Central memory CD8-positive, alpha-beta T cell (primary cell): Measurements from ENCODE around the gene SLC25A30.
"Not testable (repeated sequence)": the region's sequence is repeated elsewhere in the genome, so short reads cannot be mapped to it uniquely, and the experiment has no call there.

ENCODE experiments used
- ATAC-seq: fragments of 150-1000 bp; cut with Tn5 transposase; replicated peaks from 2 replicates; pipeline ENCODE4 v1.10.0; 2022; ENCODE audit warnings: mild to moderate bottlenecking, moderate FRiP score, moderate number of reproducible peaks; ENCODE audit not compliant: poor library complexity, severe bottlenecking; ENCODE audit errors: extremely low read depth
- DNase-seq, 2 donors: peaks; one replicate each; pipeline ENCODE4 v3.0.0; 2021; ENCODE audit warnings: low spot score in 2 of 2
- H3K27ac Mint-ChIP-seq: one replicate; pipeline ENCODE4 v1.8.0; 2022; ENCODE audit warnings: low read depth, mild to moderate bottlenecking, moderate library complexity, mixed read lengths
- H3K27me3 Mint-ChIP-seq: one replicate; pipeline ENCODE4 v1.8.0; 2022; ENCODE audit warnings: mixed read lengths
- H3K36me3 Mint-ChIP-seq: one replicate; pipeline ENCODE4 v1.8.0; 2022; ENCODE audit warnings: mild to moderate bottlenecking, moderate library complexity, mixed read lengths; ENCODE audit not compliant: insufficient read depth
- H3K4me1 Mint-ChIP-seq: one replicate; pipeline ENCODE4 v1.8.0; 2022; ENCODE audit warnings: mixed read lengths
- H3K4me3 Mint-ChIP-seq: one replicate; pipeline ENCODE4 v1.8.0; 2022; ENCODE audit warnings: mild to moderate bottlenecking, moderate library complexity, mixed read lengths
- H3K9me3 Mint-ChIP-seq: one replicate; pipeline ENCODE4 v1.8.0; 2022; ENCODE audit warnings: mixed read lengths

The SLC25A30 gene

DNA sequence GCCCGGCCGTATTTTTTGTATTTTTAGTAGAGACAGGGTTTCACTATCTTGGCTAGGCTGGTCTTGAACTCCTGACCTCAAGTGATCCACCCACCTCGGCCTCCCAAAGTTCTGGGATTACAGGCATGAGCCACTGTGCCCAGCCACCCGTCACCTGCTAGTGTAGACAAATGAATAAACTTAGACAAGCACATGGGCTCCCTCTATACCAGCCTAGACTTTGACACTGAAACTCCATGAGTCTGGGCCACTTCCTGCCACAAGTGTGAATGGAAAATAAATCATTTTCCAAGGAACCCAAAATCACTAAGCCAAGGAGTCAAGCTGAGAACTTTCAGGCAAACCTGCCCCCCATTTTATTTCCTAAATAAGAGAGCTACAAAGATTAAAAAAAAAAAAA, 50.2 kb downstream of the SLC25A30 start:
- H3K27ac Mint-ChIP-seq = peak overlapping the region; percentile 89
- ATAC-seq (no peak), DNase-seq (no peak)
- no peaks in the 10 kb centered on the region for H3K9me3 Mint-ChIP-seq
- peak overlapping the region; percentile 31 for H3K4me3 Mint-ChIP-seq
- no peaks in the 10 kb centered on the region for H3K27me3 Mint-ChIP-seq
- H3K4me1 Mint-ChIP-seq = peaks cover 37% of the 10 kb centered on the region
- peaks cover 10% of the 10 kb centered on the region for H3K36me3 Mint-ChIP-seq

DNA sequence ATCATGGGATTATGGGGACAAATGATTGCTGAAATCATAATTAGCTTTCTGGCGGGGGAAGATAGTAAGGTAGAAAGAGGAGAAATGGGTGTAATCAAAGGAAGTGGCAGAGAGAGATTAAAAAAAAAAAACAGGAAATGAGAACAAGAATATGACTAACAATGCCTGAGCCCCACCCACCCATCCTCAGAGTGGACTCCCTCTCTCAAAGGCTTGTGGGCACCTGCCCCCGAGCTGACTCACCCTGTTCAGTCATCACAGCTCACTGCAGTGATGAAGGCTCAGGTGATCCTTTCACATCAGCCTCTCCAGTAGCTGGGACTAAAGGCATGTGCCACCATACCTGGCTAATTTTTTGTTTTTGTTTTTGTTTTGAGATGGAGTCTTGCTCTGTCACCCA, 50.8 kb downstream of the SLC25A30 start:
- H3K4me3 Mint-ChIP-seq = peak overlapping the region; percentile 53
- ATAC-seq = peak; percentile 99
- DNase-seq = peak; percentile 58 to 78
- H3K9me3 Mint-ChIP-seq = no peaks in the 10 kb centered on the region
- H3K36me3 Mint-ChIP-seq = peaks cover 10% of the 10 kb centered on the region
- peak overlapping the region; percentile 89 for H3K27ac Mint-ChIP-seq
- H3K4me1 Mint-ChIP-seq = peaks cover 40% of the 10 kb centered on the region
- H3K27me3 Mint-ChIP-seq = no peaks in the 10 kb centered on the region

DNA sequence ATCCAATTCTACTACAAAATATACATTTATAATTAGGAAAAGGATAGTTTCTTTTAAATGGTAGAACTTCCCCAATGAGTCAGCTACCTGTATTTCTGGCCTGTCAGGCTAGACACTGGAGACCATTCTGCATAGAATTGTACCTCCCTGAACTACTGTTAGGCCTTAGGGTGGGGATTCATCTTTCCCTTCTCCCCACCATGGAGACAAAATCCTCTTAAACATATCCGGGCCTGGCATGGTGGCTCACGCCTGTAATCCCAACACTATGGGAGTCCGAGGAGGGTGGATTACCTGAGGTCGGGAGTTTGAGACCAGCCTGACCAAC, 52.7 kb downstream of the SLC25A30 start:
- DNase-seq (no peak), ATAC-seq (no peak)
- no peaks in the 10 kb centered on the region for H3K27me3 Mint-ChIP-seq
- no peak overlapping the region for H3K4me3 Mint-ChIP-seq
- no peak overlapping the region for H3K27ac Mint-ChIP-seq
- peaks cover 43% of the 10 kb centered on the region for H3K4me1 Mint-ChIP-seq
- no peaks in the 10 kb centered on the region for H3K9me3 Mint-ChIP-seq
- peaks cover 11% of the 10 kb centered on the region for H3K36me3 Mint-ChIP-seq

DNA sequence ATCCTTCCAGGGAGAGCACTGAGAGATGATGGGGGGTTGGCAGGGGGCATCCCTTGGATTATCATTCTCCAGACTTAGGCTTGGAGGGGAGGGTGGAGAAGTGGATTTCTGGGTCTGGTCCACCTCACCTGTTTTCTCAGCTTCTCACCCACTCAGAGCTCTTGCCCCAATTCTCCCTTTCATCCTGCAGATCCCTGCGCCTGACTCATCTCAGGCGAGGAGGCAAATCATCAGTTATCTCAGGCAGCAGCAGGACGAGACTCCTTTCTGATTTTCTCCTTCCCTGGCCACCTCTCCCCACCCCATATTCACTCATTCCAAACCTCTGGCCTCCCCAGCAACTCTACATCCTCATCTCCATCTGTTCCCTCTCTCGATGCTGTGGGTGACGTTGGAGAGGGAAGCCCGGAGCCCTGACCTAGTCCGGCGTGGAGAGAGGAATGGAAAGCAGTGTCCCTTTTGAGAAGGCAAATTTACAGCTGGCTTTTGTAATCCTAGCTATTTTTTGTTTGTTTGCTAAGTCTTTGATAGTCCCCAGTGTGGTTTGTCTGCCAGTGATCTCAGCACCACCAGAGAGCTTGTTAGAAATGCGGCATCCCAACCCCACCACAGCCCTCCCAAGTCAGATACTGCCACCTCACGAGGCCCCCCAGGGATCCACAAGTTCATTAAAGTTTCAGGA, 53.2 kb downstream of the SLC25A30 start:
- Mint-ChIP-seq H3K4me1 (peaks cover 43% of the 10 kb centered on the region), H3K4me3 (no peak overlapping the region), H3K27ac (peak overlapping the region; percentile 38), H3K27me3 (no peaks in the 10 kb centered on the region), H3K36me3 (peaks cover 16% of the 10 kb centered on the region), H3K9me3 (no peaks in the 10 kb centered on the region)
- no peak for DNase-seq
- ATAC-seq = no peak

DNA sequence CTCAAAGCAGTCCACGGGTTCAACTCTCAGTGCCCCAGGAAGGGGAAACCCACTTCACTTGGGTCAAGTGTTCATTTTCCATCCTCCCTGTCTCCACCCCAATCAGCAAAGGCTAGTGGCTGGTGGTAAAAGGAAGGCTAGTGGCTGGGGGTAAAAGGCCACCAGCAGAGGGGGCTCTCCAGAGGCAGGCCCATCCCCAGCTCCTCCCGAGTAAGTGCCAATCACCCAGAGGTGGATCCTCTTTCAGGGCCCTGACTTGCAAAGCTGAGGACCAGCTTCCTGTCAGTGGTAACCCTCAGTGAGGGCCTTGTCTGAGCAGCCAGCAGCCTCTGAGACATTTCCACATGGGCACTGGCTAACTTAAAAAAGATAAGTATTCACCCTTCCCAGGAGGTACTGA, 55.2 kb downstream of the SLC25A30 start:
- Mint-ChIP-seq H3K36me3 (peaks cover 19% of the 10 kb centered on the region), H3K4me3 (no peak overlapping the region), H3K27me3 (no peaks in the 10 kb centered on the region), H3K9me3 (no peaks in the 10 kb centered on the region), H3K4me1 (peaks cover 28% of the 10 kb centered on the region), H3K27ac (peak overlapping the region; percentile 75)
- DNase-seq = no peak
- ATAC-seq = no peak

DNA sequence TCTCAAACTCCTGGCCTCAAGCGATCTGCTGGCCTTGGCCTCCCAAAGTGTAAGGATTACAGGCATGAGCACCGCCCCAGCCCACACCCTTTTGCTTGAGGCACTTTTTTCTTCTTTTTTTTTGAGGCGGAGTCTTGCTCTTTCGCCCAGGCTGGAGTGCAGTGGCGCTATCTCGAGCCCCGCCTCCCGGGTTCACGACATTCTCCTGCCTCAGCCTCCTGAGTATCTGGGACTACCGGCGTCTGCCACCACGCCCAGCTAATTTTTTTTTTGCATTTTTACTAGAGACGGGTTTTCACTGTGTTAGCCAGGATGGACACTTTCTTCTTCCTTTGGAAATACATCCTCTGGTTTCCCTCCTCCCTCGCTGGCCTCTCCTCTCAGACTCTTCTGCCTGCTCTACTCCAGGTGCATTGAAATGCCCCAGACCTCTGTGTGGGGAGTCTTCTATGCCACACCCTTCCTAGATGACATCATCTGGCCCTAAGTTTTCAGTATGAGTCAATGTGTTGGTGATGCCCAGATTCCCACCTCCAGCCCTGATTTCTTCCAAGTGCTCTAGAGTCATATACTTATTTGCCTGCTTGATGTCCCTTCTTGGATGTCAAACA, 56.5 kb downstream of the SLC25A30 start:
- Mint-ChIP-seq H3K4me1 (peaks cover 26% of the 10 kb centered on the region), H3K27me3 (no peaks in the 10 kb centered on the region), H3K4me3 (no peak overlapping the region), H3K27ac (peak overlapping the region; percentile 75), H3K9me3 (no peaks in the 10 kb centered on the region), H3K36me3 (peaks cover 17% of the 10 kb centered on the region)
- DNase-seq = no peak
- ATAC-seq = no peak

DNA sequence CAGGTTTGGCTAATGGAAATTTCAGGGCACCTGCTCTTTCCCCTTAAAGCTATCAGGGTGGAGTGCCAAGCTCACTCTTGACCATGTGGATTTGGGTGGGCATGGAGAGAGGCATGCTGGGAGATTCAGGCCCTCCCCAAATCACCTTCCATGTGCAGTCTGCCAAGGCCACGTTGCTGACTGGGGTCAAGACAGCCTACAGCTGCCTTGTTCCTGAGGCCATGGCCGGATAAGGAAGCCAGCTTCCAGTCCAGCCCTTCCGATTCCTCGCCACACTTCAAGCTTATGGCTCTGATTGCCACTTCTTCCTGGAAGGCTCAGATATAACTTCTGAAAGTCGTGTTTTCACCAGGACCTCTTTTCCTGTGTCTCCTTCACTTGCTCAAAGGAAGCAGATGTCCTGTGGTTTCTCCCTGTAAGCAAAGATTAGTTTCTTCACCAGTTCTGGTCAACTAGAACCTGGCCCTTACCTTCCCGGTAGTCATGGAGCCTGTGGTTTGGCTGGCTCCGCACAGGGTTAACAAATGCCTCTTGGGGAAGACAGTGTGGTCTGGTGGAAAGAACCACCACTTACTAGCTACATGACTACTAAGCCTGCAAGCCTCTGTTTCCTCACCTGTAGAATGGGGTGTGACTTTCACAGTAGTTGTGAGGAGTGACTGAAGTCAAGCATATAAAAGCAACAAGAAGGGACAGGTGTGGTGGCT, 61.1 kb downstream of the SLC25A30 start:
- H3K4me3 Mint-ChIP-seq = no peak overlapping the region
- no peaks in the 10 kb centered on the region for H3K9me3 Mint-ChIP-seq
- peaks cover 42% of the 10 kb centered on the region for H3K36me3 Mint-ChIP-seq
- peak overlapping the region; percentile 64 for H3K27ac Mint-ChIP-seq
- H3K27me3 Mint-ChIP-seq = no peaks in the 10 kb centered on the region
- peaks cover 14% of the 10 kb centered on the region for H3K4me1 Mint-ChIP-seq
- DNase-seq (no peak), ATAC-seq (no peak)

DNA sequence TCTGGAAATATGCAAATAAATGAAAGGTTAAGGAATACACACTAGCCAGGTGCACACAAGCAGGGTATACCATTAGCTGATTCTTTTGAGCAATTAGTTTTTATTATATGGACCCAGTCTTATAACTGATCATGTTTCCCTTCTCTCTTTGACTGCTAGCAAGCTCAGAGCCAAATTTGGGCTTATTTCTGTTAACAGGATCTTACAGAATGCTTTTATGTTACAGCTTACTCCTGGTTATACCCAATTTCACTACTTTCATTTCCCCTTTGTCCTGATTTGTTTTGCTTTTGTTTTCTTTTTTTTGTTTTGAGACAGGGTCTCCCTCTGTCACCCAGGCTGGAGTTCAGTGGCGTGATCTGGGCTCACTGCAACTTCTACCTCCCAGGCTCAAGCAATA, 64.3 kb downstream of the SLC25A30 start:
- H3K4me3 Mint-ChIP-seq = no peak overlapping the region
- ATAC-seq (no peak), DNase-seq (no peak)
- no peaks in the 10 kb centered on the region for H3K9me3 Mint-ChIP-seq
- peaks cover 15% of the 10 kb centered on the region for H3K4me1 Mint-ChIP-seq
- peaks cover 46% of the 10 kb centered on the region for H3K36me3 Mint-ChIP-seq
- no peaks in the 10 kb centered on the region for H3K27me3 Mint-ChIP-seq
- no peak overlapping the region for H3K27ac Mint-ChIP-seq

DNA sequence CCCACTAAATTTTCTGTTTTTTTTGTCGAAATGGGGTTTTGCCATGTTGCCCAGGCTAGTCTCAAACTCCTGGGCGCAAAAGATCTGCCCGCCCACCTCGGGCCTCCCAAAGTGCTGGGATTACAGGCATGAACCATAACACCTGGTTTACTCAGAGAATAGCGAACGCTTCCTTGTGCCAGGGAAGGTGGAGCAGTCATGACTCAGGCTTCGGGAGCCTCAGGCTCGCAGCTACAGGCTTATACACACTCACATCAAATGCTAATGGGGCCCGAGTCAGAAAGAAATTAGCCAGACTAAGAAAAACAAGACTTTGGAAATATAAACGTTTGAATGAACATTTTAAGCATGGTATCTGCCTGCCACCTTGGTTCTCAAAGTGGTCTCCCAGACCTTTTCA, 66.1 kb downstream of the SLC25A30 start:
- Mint-ChIP-seq H3K27me3 (no peaks in the 10 kb centered on the region), H3K9me3 (no peaks in the 10 kb centered on the region), H3K4me1 (peaks cover 15% of the 10 kb centered on the region), H3K27ac (no peak overlapping the region), H3K36me3 (peaks cover 47% of the 10 kb centered on the region), H3K4me3 (no peak overlapping the region)
- no peak for ATAC-seq
- DNase-seq = no peak

DNA sequence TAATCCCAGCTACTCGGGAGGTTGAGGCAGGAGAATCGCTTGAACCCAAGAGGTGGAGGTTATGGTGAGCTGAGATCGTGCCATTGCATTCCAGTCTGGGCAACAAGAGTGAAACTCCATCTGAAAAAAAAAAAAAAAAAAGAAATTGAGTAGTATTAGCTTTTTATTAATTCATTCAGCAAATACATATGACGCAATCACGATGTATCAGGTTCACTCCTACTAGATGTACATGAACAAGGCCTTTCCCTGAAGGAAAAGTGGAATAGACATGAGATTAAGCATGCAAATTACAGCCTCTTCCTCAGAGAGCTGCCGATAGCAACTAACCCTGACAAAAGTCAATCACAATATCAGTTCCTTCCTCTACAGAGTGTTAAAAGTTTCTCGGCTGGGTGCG, 68.0 kb downstream of the SLC25A30 start:
- no peak for DNase-seq
- Mint-ChIP-seq H3K9me3 (no peaks in the 10 kb centered on the region), H3K27me3 (no peaks in the 10 kb centered on the region), H3K4me1 (peaks cover 11% of the 10 kb centered on the region), H3K36me3 (peaks cover 58% of the 10 kb centered on the region), H3K4me3 (no peak overlapping the region), H3K27ac (peak overlapping the region; percentile 82)
- ATAC-seq = no peak

DNA sequence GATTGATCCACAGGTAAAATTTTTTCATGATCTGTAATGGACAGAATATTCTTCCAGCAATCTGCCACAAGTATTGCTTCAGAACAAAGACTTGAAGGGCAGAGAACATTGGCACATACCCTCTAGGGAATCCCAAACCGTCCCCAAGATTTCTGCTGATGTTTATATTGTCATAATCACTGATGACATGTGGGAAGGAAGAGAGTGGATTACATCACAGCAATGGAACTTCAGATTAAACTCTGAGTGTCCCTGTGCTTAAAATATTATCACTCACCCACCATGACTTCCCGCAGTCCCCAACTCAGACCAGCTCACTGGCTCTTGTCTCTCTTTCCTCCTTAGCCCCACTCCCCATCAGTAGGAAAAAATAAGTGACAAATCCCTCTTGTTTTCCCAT, 68.7 kb downstream of the SLC25A30 start:
- peak overlapping the region; percentile 82 for H3K27ac Mint-ChIP-seq
- H3K36me3 Mint-ChIP-seq = peaks cover 60% of the 10 kb centered on the region
- DNase-seq (no peak), ATAC-seq (no peak)
- H3K27me3 Mint-ChIP-seq = no peaks in the 10 kb centered on the region
- H3K4me3 Mint-ChIP-seq = no peak overlapping the region
- no peaks in the 10 kb centered on the region for H3K9me3 Mint-ChIP-seq
- peaks cover 11% of the 10 kb centered on the region for H3K4me1 Mint-ChIP-seq

DNA sequence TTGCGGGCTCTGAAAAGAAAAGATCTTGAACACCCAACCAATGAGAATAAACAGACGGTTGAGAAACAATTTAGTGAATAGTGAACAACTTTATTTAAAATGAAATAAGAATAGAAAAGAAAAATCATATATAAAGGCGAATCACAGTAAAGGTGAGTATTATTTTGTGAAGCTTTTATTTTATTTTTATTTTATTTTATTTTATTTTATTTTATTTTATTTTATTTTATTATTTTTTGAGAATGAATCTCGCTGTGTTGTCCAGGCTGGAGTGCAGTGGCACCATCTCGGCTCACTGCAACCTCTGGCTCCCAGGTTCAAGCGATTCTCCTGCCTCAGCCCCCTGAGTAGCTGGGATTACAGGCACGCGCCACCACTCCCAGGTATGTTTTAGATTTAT, 74.1 kb downstream of the SLC25A30 start:
- not testable (repeated sequence) for H3K4me3 Mint-ChIP-seq, DNase-seq, H3K27me3 Mint-ChIP-seq, ATAC-seq, H3K9me3 Mint-ChIP-seq, H3K27ac Mint-ChIP-seq
- H3K4me1 Mint-ChIP-seq = peaks cover 22% of the 10 kb centered on the region
- peaks cover 58% of the 10 kb centered on the region for H3K36me3 Mint-ChIP-seq
